ENCODE results near the gene ALDH1B1.

Gene ALDH1B1

DNA sequence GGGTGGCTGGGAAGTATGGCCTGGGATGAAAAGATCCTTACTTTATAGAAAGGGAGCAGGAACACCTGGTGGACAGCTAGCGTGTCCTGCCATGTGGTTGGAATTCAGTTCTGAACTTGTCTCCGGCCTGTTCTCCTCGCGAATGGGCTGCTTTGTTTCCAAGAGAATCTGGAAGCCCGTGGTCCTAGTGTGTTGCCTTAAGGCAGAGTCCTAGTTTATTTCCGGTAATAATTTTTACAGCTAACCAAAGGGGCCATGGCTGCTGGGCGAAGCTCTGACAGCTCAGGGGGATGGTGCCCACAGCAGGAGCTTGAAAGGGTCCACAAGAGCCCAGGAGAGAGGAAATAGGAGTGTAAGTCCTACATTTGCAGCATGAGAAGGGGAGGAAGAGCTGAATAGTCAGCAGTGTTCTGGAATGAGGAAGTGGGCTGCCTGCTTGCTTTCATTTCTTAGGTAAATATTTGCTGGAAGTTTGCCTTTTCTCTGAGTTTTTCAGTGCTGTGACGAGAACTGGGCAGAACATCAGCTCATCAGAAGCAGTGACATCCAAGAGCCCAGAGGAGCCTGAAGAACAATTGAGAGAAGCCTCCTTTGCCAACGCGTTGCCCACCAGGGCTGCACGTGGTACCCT, 44.8 kb downstream of the ALDH1B1 start:
- no peak for DNase-seq (ENCODE audit: low read depth in 1 of 2, low spot score in 1 of 2)

DNA sequence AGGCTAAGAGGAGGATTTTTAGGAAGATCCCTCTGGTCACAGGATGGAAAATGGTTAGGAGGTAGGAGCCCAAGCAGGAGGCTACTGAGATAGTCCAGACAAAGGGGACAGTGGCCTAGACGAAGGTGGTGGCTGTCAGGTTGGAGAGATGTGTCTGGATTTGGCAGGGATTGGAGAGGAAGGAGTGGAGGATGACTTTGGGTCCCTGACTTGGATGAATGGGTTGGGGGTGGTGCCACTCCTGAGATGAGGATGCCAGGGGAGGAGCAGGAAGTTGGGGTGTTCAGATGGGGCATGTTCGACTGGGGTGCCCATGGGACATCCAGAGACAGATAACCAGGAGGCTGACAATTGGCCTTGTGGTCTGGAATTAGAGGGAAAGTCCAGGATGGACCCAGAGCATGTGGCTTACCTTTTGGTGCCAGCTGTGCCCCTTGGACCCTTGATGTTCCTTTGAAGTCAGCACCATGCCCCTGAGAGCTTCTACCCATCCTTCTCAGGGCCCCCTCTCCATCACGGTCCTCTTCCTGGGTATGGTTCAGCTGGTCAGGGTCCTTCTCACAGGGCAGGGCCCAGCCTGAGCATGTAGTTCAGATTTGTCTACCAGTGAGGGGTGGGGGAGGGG, 46.9 kb downstream of the ALDH1B1 start:
- DNase-seq (ENCODE audit: low read depth in 1 of 2, low spot score in 1 of 2), result no peak

DNA sequence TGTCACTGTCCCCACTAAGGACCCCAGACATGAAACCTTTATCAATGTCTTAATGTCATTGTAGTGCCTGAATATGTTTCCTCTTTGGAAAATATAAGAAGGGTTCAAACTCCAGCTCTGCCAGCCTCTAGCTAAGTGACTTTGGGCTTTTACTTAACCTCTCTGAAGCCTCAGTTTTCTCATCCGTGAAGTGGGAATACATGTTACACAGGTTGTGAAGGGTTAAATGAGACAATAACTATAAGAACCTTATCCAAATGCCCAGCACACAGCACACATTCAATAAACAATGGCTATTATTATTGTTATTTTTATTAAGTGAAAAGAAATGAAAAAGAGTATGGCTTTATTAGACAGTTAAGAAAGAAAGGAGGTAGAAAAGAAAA, 47.4 kb downstream of the ALDH1B1 start:
- DNase-seq (ENCODE audit: low read depth in 1 of 2, low spot score in 1 of 2), result no peak

DNA sequence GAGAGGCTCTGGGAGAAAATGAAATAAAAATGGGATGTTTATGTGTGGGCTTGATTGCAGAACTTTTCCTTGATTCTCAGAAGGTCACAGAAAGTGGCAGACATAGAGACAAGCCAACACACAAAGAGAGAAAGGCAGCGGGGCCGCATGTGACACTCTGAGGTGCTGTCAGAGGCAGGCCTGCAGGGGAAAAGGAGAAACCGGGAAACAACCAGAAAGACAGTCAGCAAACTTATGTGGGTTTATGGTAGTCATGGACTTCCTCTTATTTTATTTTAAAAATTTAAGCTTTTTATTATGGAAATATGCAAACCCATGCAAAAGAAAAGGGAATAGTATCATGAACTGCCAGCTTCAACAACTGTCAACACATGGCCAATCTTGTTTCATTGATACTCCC, 48.0 kb downstream of the ALDH1B1 start:
- DNase-seq (ENCODE audit: low read depth in 1 of 2, low spot score in 1 of 2), result no peak

DNA sequence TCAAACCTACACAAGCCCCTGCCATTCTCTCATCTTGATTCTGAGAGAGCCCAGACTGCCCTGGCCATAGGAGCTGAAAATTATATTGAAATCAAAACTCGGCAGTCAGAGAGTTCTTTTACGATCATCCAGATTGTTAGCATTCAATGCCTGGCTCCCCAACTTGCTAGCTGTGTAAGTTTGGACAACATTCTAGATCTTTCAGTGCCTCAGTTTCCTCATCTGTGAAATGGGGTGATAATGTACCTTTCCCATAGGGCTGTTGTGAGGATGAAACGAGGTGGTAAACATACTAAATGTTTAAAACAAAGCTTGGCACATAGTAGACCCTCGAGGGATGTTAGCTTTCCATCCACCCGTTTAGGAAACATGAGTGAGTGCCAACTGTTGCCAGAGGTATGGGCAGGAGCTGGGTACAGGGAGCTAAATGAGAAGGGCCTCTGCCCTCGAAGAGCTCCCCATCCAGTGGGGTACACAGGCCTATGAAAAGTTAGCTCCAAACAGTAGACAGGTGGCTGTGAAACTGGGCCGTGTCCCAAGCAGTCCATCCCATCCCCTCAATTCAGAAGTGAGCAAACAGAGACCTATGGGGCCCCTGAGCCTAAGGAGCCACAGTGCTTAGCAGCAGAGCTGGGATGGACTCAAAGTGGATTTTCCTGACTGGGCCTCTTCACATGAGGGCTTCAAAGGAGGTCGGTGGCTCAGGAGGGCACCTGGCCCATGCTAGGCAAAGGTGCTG, 49.0 kb downstream of the ALDH1B1 start:
- no peak for DNase-seq (ENCODE audit: low read depth in 1 of 2, low spot score in 1 of 2)

DNA sequence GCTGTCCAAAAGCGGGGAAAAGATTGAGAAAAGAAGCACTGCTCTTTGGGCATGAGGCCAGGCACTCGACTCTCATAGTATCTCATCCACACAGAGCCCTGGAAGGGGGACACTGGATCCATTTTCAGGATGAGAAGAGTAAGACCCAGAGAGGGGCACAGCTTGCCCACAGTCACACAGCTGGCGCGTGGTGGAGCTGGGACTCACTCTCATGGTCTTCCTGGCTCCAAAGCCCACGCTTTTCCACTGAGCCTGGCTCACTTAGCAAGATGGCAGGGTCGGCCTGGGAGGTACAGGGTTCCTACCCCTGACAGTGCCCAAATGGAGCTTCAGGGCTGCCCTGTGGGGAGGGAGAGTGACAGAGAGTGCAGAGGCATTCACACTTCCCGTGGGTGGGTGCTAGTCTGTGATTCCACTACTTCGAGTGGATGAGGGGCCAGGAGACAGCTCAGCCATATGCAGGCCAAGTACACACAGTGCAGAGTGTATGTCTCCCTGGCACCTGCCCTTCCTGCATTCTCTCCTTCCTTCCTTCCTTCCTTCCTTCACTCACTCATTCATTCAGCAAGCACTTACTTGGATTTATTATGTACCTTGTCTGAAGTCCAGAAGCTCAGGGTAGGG, 50.1 kb downstream of the ALDH1B1 start:
- no peak for DNase-seq (ENCODE audit: low read depth in 1 of 2, low spot score in 1 of 2)

DNA sequence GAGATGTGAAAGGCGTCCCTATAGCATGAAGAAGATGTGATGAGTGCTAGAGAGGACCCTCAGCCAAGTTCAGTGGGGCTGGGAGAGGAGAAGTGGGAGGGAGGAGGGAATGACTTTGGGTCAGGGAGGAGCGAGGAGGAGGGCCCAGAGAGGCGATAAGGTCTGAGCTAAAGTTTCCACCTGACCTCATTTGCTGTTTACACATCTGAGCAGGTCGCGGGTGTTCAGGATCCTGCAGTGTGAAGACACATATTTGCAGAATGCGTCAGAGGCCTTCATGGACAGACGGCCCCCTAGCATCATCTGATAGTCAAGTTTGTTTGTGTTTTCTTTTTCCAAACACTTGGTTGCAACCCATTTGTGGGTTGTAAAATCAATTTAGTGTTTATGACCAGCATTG, 50.7 kb downstream of the ALDH1B1 start:
- DNase-seq (ENCODE audit: low read depth in 1 of 2, low spot score in 1 of 2), result no peak

DNA sequence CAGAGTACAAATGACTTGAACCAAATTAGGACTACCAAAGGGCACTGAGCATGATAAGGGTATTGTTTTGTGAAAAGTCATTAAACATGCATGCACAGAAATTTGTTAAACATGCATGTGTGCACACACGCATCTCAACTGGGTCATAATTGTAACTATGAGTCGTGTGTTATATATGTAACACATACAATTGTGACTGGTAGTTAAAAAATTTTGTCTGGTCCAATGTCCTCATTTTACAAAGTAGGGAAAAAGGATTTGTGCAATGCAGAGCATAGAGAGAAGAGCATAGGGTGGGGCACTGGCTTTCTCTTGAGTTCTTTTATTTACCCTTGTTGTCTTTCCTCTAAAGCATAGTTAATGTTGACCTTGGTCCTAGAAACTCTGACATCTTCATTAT, 51.1 kb downstream of the ALDH1B1 start:
- DNase-seq (ENCODE audit: low read depth in 1 of 2, low spot score in 1 of 2), result no peak

DNA sequence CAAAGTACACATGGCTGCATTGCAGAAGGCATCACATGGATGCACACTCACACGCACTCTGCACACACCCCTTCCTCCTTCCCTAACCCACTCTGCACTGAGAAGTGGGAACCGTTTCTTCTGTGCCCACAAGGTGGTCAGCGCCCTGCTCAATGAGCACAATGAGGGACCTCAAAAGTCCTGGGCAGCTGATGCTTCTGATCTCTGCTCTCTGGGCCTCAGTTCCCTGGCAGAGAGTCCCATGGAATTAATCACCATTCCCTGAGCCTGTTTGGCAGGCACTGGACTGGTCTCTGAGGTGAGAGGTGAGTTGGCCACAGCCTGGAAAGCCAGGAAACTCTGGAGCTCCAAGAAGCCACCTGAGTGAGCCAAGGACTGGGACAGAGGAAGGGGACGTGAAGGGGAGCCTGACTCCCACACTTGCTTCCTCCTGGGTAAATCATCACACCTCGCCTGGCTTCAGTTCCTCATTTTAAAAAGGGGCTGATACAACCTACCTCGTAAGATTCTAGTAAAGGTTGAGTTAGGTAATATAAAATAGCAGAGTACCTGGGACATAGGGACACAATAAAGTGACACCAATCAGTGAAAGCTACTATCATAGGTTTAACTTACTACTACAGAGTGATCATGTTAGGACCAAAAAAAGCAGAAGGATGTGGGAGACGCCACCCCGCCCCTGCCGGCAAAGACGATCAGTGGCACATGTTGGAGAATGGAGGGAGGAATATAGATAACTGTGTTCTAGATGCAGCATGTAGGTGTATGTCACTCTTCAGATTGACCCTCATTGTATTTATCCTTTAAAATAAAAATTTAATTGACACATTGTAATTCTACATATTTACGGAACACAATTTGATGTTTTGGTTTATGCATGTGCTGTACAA, 52.9 kb downstream of the ALDH1B1 start:
- no peak for DNase-seq (ENCODE audit: low read depth in 1 of 2, low spot score in 1 of 2)

DNA sequence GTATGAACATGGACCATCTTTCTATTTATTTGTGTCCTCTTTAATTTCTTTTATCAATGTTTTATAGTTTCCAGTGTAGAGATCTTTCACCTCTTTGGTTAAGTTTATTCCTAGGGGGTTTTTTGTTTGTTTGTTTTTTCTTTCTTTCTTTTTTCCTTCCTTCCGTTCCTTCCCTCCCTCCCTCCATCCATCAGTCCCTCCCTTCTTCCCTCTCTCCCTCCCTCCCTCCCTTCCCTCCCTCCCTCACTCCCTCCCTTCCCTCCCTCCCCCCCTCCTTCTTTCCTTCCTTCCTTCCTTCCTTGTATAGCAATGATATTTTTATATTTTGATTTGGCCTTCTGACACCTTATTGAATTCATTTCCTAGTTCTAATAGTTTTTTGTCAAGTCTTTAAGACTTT, 55.2 kb downstream of the ALDH1B1 start:
- DNase-seq (ENCODE audit: low read depth in 1 of 2, low spot score in 1 of 2), result no peak

Data from stimulated activated CD4-positive, alpha-beta T cell treated with anti-CD3 and anti-CD28 coated beads, Interleukin-15, amount 100 ng/mL, for 1 hour (primary cell).